ENCODE data around the gene YRDC. TPM values are rescaled to one million over a fixed set of nuclear protein-coding genes. Genes with fewer than 3 reads are reported as not detected.

YRDC gene
- total and polyA plus RNA-seq, 4 donors, result 4.4 to 9.8 (median 9.4) TPM

- peaks cover 3 to 30% (median 14%) of the 10 kb centered on the region in 4 donors for H3K36me3 ChIP-seq (ENCODE audit: control insufficient read depth in 4 of 4, insufficient read depth in 3 of 4, low read depth in 1 of 4, low read length in 3 of 4)
- peaks cover 7 to 21% (median 9%) of the 10 kb centered on the region in 4 donors for H3K4me1 ChIP-seq (ENCODE audit: control insufficient read depth in 4 of 4, insufficient read depth in 4 of 4, low read length in 3 of 4)
- no peak overlapping the region for H3K27ac ChIP-seq (ENCODE audit: low read depth in 1 of 2, low read length in 2 of 2)
- no peak overlapping the region for H3K4me3 ChIP-seq (ENCODE audit: low read depth in 1 of 3, low read length in 3 of 3)
- no peak overlapping the region for H3K9ac ChIP-seq (ENCODE audit: low read depth in 1 of 2, low read length in 2 of 2)
- no peaks in the 10 kb centered on the region for H3K27me3 ChIP-seq (ENCODE audit: control insufficient read depth in 4 of 4, insufficient read depth in 4 of 4, low read length in 3 of 4)
- TF ChIP-seq ATF3 (IDR thresholded peaks at IDR 0.05), result no peak
- TF ChIP-seq FOXA2 (IDR thresholded peaks at IDR 0.05), result no peak
- TF ChIP-seq EGR1 (IDR thresholded peaks at IDR 0.05; ENCODE audit: low read depth in 2 of 2), result no peak
- no peak for TF ChIP-seq RXRA (IDR thresholded peaks at IDR 0.05)
- TF ChIP-seq NR2F2 (IDR thresholded peaks at IDR 0.05), result no peak
- TF ChIP-seq GABPA (IDR thresholded peaks at IDR 0.05 in 1 of 2, conservative IDR thresholded peaks at IDR 0.05 in 1 of 2), result no peak
- no peak for TF ChIP-seq TAF1 (conservative IDR thresholded peaks at IDR 0.05)
- no peak for TF ChIP-seq HNF4A (conservative IDR thresholded peaks at IDR 0.05)
- no peak for TF ChIP-seq JUND (IDR thresholded peaks at IDR 0.05)
- TF ChIP-seq SP1 (IDR thresholded peaks at IDR 0.05), result no peak
- no peak for TF ChIP-seq HNF4G (IDR thresholded peaks at IDR 0.05)
- 94% methylated on average over 3 of the region's 3 CpGs for WGBS
- DNase-seq (ENCODE audit: low spot score), result no peak
- no peaks in the 10 kb centered on the region for H3K9me3 ChIP-seq (ENCODE audit: control insufficient read depth in 4 of 4, low read length in 3 of 4)
Measured at GRCh38 chr1:37797750-37798345, 10.2 kb downstream of the YRDC start.

GRCh38 chr1:37795340-37796125 is 12.5 kb downstream of the YRDC start:
- peak; percentile 67 for DNase-seq (ENCODE audit: low spot score)

More at GRCh38 chr1:37795340-37796125, 12.5 kb downstream of the YRDC start:
- H3K4me3 ChIP-seq (ENCODE audit: low read depth in 1 of 3, low read length in 3 of 3), result peak overlapping the region in 1 of 3 donors; percentile 5
- peaks cover 0 to 16% (median 7%) of the 10 kb centered on the region in 4 donors for H3K36me3 ChIP-seq (ENCODE audit: control insufficient read depth in 4 of 4, insufficient read depth in 3 of 4, low read depth in 1 of 4, low read length in 3 of 4)
- 32% methylated on average over 22 of the region's 22 CpGs for WGBS
- H3K9ac ChIP-seq (ENCODE audit: low read depth in 1 of 2, low read length in 2 of 2), result no peak overlapping the region
- no peak overlapping the region for H3K27ac ChIP-seq (ENCODE audit: low read depth in 1 of 2, low read length in 2 of 2)
- TF ChIP-seq REST (IDR thresholded peaks at IDR 0.05) (peak; percentile 100), SP1 (IDR thresholded peaks at IDR 0.05) (no peak), HNF4A (conservative IDR thresholded peaks at IDR 0.05) (no peak), JUND (IDR thresholded peaks at IDR 0.05) (no peak), CTCF (IDR thresholded peaks at IDR 0.05; ENCODE audit: low read depth, low read length, missing input control) (no peak), ATF3 (IDR thresholded peaks at IDR 0.05) (no peak), GABPA (IDR thresholded peaks at IDR 0.05 in 1 of 2, conservative IDR thresholded peaks at IDR 0.05 in 1 of 2) (peak in 1 of 2 donors; percentile 33)
- no peaks in the 10 kb centered on the region for H3K9me3 ChIP-seq (ENCODE audit: control insufficient read depth in 4 of 4, low read length in 3 of 4)
- peaks cover 7 to 21% (median 9%) of the 10 kb centered on the region in 4 donors for H3K4me1 ChIP-seq (ENCODE audit: control insufficient read depth in 4 of 4, insufficient read depth in 4 of 4, low read length in 3 of 4)
- H3K27me3 ChIP-seq (ENCODE audit: control insufficient read depth in 4 of 4, insufficient read depth in 4 of 4, low read length in 3 of 4), result no peaks in the 10 kb centered on the region
